GM20431 (cell line): ENCODE results near the gene GPD1L.

Experiments
- in situ Hi-C: fragments of 300-500 bp; cut with MseI, MboI; formaldehyde crosslinking; loops from one replicate; pipeline ENCODE4 v1.15.0; 2020; ENCODE audit warnings: low sequenced_read_pairs; ENCODE audit not compliant: unreplicated experiment

GPD1L gene

GRCh38 chr3:32132121-32132520 is 25.7 kb downstream of the GPD1L start:
- in situ Hi-C loops, result no loop called here

GRCh38 chr3:32132706-32133105 is 26.3 kb downstream of the GPD1L start:
- in situ Hi-C loops, result no loop called here

GRCh38 chr3:32136703-32137102 is 30.3 kb downstream of the GPD1L start:
- in situ Hi-C loops, result no loop called here

- in situ Hi-C loops, result no loop called here
These were observed 31.4 kb downstream of the GPD1L start for GRCh38 chr3:32137870-32138269.

GRCh38 chr3:32138545-32139104 is 32.2 kb downstream of the GPD1L start:
- in situ Hi-C loops, result no loop called here

- in situ Hi-C loops, result no loop called here
These were observed 34.5 kb downstream of the GPD1L start for GRCh38 chr3:32140943-32141342.

GRCh38 chr3:32143849-32144757 is 37.7 kb downstream of the GPD1L start:
- in situ Hi-C loops, result no loop called here

- in situ Hi-C loops, result no loop called here
These were observed 40.4 kb downstream of the GPD1L start for GRCh38 chr3:32146746-32147211.

- in situ Hi-C loops, result no loop called here
These were observed 41.1 kb downstream of the GPD1L start for GRCh38 chr3:32147509-32147908.

GRCh38 chr3:32147933-32148332 is 41.5 kb downstream of the GPD1L start:
- in situ Hi-C loops, result no loop called here

GRCh38 chr3:32148351-32148750 is 41.9 kb downstream of the GPD1L start:
- in situ Hi-C loops, result no loop called here

- in situ Hi-C loops, result no loop called here
These were observed 47.2 kb downstream of the GPD1L start for GRCh38 chr3:32153414-32154204.

GRCh38 chr3:32154205-32154579 is 47.8 kb downstream of the GPD1L start:
- in situ Hi-C loops, result no loop called here

- in situ Hi-C loops, result no loop called here
These were observed 48.7 kb downstream of the GPD1L start for GRCh38 chr3:32155117-32155516.

GRCh38 chr3:32157600-32158264 is 51.3 kb downstream of the GPD1L start:
- in situ Hi-C loops, result no loop called here

GRCh38 chr3:32160706-32161214 is 54.3 kb downstream of the GPD1L start:
- in situ Hi-C loops, result no loop called here

GRCh38 chr3:32165442-32165841 is 59.0 kb downstream of the GPD1L start:
- in situ Hi-C loops, result no loop called here

GRCh38 chr3:32166654-32167053 is 60.2 kb downstream of the GPD1L start:
- in situ Hi-C loops, result no loop called here

- in situ Hi-C loops, result no loop called here
These were observed 66.0 kb downstream of the GPD1L start for GRCh38 chr3:32172420-32172819.

GRCh38 chr3:32175607-32176197 is 69.3 kb downstream of the GPD1L start:
- in situ Hi-C loops, result no loop called here
